ENCODE data around the gene OR8K5. TPM values are rescaled to one million over a fixed set of nuclear protein-coding genes. Genes with fewer than 3 reads are reported as not detected.

OR8K5 gene, protein sequence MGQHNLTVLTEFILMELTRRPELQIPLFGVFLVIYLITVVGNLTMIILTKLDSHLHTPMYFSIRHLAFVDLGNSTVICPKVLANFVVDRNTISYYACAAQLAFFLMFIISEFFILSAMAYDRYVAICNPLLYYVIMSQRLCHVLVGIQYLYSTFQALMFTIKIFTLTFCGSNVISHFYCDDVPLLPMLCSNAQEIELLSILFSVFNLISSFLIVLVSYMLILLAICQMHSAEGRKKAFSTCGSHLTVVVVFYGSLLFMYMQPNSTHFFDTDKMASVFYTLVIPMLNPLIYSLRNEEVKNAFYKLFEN
- not detected in 5 replicates for total RNA-seq (2022; extraction: Qiagen RNA extraction)

DNA sequence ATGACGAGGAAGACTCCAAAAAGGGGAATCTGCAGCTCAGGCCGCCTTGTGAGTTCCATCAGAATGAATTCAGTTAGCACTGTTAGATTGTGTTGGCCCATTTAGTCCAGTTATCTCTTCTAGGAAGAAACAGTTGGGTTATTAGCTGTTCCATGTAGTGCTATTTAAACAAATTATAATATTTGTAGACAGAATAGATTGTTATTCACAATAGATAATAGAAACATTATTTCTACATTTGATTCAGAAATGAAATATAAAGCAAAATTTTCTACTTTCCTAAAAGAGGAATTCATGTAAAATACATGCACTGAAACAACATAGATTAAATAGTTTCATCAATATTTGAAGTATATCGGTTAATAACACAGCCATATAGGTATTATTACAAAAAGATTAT, at the start of gene OR8K5:
Gene OR8K5, minus strand, starts transcription at position 101 of the 400 bp plus-strand sequence. Its CDS starts 0 bp downstream, at position 101.

DNA sequence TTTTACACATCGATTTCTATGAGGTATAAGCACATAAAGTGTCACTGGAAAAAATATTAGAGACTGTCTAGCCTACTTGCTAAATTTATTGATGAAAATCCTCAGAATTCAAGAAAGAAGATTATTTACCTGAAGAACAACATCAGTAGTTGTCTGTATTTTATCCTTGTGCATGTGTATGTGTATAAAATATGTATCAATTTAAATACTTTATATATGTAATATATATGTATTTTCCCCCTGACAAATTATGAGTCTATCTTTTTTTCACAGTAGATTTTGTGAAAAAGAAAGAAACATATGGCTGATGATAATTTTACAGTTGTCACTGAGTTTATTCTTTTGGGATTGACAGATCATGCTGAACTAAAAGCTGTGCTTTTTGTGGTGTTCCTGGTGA, 16.2 kb upstream of the OR8K5 start, which contains the start of gene OR5J2:
Gene OR5J2, plus strand, starts transcription at position 301 of the 400 bp plus-strand sequence. Its CDS starts 0 bp downstream, at position 301.

DNA sequence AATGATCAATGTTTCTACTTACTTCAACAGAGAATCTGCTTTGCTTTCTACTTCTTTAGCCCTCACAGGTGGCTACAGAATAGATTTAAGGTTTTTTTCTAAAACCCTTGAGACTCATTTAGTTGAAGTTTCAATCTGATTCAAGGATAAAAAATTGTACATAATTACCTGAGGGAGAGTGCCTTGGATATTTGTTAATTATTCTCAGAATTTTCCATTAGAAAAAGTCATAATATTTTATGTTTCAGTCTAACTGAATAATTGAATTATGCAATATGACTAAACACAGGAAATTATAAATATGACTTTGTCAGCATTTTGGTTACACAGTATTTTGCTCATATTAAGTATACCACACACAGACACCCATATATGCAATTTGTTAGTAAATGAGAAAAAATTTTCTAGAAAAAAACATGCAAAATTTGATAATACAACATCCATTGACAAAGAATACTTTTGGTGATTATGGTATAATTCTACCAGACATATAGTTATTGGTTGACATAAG, 19.9 kb downstream of the OR8K5 start, which contains the start of gene OR8J3:
Gene OR8J3, minus strand, starts transcription at position 51 of the 511 bp plus-strand sequence. CDS start 2,483 bp downstream, outside the sequence.

DNA sequence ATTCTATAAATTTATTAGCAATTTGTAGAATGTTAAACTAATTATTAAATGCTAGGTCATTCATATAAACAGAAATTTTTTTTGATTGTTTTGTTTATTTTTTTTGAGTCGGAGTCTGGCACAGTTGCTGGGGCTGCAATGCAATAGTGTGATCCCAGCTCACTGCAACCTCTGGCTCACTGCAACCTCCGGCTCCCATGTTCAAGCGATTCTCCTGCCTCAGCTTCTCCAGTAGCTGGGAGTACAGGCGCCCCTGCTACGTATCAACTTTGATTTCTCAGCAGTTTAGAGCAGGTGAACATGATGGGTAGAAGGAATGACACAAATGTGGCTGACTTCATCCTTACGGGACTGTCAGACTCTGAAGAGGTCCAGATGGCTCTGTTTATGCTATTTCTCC, 38.0 kb downstream of the OR8K5 start, which contains the start of gene OR8H3:
Gene OR8H3, plus strand, starts transcription at position 301 of the 400 bp plus-strand sequence. Its CDS starts 0 bp downstream, at position 301.

Other genes starting within 250 kb of the OR8K5 start
- gene OR5W2, start 245.7 kb downstream of the OR8K5 start, total RNA-seq (2022; extraction: Qiagen RNA extraction) = not detected in 5 replicates
- not detected in 5 replicates for gene OR5I1, start 223.9 kb downstream of the OR8K5 start, total RNA-seq (2022; extraction: Qiagen RNA extraction)
- not detected in 5 replicates for gene OR10AG1, start 190.4 kb downstream of the OR8K5 start, total RNA-seq (2022; extraction: Qiagen RNA extraction)
- not detected in 5 replicates for gene OR5F1, start 165.7 kb downstream of the OR8K5 start, total RNA-seq (2022; extraction: Qiagen RNA extraction)
- gene OR5AS1, start 132.7 kb downstream of the OR8K5 start, total RNA-seq (2022; extraction: Qiagen RNA extraction) = not detected in 5 replicates
- not detected in 5 replicates for gene OR8I2, start 67.0 kb downstream of the OR8K5 start, total RNA-seq (2022; extraction: Qiagen RNA extraction)
- gene OR8H2, start 56.6 kb downstream of the OR8K5 start, total RNA-seq (2022; extraction: Qiagen RNA extraction) = not detected in 5 replicates
- gene OR8H3, start 37.9 kb downstream of the OR8K5 start, total RNA-seq (2022; extraction: Qiagen RNA extraction) = not detected in 5 replicates
- not detected in 5 replicates for gene OR8J3, start 20.1 kb downstream of the OR8K5 start, total RNA-seq (2022; extraction: Qiagen RNA extraction)
- not detected in 5 replicates for gene OR5J2, start 16.3 kb upstream of the OR8K5 start, total RNA-seq (2022; extraction: Qiagen RNA extraction)
- gene OR5T2, start 73.9 kb upstream of the OR8K5 start, total RNA-seq (2022; extraction: Qiagen RNA extraction) = not detected in 5 replicates
- not detected in 5 replicates for gene OR5T3, start 91.9 kb upstream of the OR8K5 start, total RNA-seq (2022; extraction: Qiagen RNA extraction)
- not detected in 5 replicates for gene OR5T1, start 113.8 kb upstream of the OR8K5 start, total RNA-seq (2022; extraction: Qiagen RNA extraction)
- not detected in 5 replicates for gene OR8H1, start 131.9 kb upstream of the OR8K5 start, total RNA-seq (2022; extraction: Qiagen RNA extraction)
- not detected in 5 replicates for gene OR8K3, start 154.8 kb upstream of the OR8K5 start, total RNA-seq (2022; extraction: Qiagen RNA extraction)
- gene OR8K1, start 185.7 kb upstream of the OR8K5 start, total RNA-seq (2022; extraction: Qiagen RNA extraction) = not detected in 5 replicates
- gene OR8J1, start 194.0 kb upstream of the OR8K5 start, total RNA-seq (2022; extraction: Qiagen RNA extraction) = not detected in 5 replicates
- not detected in 5 replicates for gene OR8U1, start 215.3 kb upstream of the OR8K5 start, total RNA-seq (2022; extraction: Qiagen RNA extraction)

Measured in A549 treated with Hydrocortisone at 1 μM for 4 hours (cell line).